HS-27A (cell line): ENCODE results near the gene SMKR1.
"Not testable (repeated sequence)": the region's sequence is repeated elsewhere in the genome, so short reads cannot be mapped to it uniquely, and the experiment has no call there.

Experiments
- DNase-seq: peaks from one replicate; pipeline ENCODE4 v3.0.0-alpha.2; 2012; ENCODE audit warnings: low read depth, missing footprints

Gene SMKR1

DNA sequence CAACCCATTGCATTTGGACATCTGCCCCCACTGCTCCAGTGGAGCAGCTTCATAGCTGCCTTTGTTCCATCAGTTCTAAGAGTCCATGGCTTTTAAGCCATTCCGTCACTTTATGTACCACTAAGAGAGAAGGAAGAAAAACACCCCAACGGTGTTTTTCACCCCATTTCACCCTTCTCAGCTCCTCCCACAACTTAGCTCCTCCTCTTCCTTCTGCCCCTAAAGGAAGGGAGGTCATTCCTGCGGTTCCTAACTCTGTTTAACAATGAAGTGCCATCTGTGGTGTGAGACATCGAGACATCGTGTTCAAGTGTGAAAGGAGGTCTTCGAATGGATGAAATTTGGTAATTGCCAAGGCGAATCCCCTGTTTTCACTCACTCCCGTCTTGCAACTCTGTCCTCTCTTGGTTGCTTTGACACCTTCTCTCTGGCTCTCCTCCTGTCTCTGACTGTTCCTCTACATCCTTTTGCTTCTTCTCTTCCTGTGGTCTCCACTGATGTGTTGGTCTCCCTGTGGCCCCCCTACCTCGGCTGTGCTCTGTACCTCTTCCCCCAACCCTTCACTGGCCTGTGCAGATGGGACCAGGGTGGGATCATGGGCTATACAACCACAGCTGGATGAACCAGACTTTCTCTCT, 23.0 kb downstream of the SMKR1 start:
- no peak for DNase-seq

DNA sequence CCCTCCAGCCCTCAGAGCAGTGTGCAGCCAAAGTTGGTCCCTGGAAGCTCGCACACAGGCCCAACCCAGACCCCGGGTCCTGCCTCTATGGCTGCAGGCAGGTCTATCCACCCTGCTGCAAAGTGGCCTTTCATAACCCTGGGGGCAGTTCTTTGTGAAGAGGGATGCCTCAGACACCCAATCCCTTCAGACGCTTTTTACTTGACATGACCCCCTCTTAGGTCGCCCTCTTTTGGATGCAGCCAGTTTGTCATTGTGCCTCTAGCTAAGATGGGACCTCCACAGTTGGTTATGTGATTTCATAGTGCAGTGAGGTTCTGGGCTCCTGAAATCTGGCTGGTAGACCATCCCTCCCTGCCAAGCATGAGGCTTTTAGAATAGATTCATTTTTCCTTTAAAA, 27.3 kb downstream of the SMKR1 start:
- no peak for DNase-seq

DNA sequence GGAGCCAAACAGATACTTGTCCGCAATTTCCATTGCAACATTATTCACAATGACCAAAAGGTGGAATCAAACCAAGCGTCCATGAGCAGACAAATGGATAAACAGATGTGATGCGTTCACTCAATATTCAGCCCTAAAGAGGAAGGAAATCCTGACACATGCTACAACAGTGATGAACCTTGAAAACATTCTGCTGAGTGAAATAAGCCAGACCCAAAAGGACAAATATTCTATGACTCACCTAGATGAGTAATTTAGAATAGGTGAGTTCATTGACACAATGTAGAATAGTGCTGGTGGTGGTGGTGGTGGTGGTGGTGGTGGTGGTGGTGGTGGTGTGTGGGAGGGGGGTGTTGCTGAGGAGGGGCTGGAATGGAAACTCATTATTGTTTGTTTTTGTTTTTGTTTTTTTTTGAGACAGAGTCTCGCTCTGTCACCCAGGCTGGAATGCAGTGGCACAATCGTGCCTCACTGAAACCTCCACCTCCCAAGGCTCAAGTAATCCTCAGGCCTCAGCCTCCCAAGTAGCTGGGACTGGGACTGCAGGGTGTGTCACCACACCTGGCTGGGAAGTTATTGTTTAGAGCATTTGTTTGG, 28.6 kb downstream of the SMKR1 start:
- DNase-seq, result peak; percentile 12

DNA sequence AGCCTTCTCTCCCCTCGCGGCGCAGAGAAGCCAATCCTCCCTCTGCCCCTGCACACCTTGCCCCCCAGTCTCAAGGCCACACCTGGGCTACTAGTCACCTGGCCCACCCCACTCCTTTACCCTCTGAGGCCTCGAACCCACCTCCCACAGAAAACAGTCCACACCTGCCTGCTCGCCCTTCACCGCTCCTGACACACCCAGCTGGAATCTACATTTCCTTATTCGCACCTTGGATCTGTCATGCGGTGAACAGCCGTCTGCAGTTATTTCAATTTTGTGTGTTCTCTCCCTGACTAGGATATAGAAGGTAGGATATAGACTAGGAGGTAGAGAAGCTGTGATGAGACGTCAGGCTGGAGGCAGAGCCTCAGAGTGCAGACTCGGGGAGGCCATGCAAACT, 29.4 kb downstream of the SMKR1 start:
- DNase-seq, result no peak

DNA sequence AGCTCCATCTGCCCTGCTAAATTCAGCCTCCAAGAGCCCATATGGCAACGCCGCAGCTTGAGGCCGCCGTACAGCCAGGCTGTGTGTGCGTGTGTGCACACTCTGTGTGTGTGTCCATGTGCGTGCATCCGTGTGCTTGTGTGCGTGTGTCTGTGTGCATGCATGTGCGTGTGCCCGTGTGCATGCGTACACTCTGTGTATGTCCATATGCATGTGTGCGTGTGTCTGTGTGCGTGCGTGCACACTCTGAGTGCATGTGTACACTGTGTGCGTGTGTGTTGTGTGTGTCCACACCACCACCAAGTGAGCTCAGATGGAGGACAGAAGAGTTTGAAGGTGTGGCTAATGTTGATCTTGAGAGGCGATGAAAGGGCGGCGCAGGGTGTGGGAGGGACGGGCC, 30.0 kb downstream of the SMKR1 start:
- DNase-seq, result no peak

DNA sequence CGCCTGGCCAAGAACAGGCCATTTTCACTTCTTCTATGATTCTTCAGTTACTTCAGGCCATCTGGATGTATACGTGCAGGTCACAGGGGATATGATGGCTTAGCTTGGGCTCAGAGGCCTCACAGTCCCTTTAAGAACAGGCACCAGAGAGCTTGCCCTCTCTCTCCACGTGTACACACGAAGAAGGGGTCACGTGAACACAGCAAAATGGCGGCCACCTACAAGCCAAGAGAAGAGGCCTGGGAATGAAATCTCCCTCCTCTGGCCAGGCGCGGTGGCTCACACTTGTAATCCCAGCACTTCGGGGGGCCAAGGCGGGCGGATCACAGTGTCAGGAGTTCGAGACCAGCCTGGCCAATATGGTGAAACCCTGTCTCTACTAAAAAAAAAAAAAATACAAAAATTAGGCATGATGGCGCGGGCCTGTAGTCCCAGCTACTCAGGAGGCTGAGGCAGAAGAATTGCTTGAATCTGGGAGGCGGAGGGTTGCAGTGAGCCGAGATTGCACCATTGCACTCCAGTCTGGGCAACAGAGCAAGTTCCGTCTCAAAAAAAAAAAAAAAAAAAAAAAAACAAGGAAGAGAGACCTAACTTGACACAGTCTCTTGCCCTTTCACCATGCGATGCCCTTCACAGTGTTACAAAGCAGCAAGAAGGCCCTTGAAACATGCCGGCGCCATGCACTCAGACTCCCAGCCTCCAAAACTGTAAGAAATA, 32.4 kb downstream of the SMKR1 start:
- not testable (repeated sequence) for DNase-seq

DNA sequence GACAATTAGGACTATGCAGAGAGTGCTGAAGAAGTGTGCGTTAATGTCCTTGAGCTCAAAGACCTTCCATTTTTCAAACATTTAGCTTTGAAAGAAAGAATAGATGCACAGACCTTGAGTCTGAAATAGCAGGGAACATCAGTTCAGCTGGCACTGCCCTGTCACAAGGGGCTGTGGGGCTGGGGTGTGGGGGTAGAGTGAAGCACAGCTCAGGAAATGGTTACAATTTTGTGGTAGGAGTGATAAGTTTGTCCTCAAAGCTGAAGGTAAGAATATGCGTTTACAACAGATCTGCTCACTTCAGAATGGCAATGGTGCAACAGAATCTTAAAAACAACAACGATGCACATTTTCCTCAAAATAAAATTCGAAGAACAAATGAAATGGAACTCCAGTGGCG, 33.6 kb downstream of the SMKR1 start:
- DNase-seq, result no peak

DNA sequence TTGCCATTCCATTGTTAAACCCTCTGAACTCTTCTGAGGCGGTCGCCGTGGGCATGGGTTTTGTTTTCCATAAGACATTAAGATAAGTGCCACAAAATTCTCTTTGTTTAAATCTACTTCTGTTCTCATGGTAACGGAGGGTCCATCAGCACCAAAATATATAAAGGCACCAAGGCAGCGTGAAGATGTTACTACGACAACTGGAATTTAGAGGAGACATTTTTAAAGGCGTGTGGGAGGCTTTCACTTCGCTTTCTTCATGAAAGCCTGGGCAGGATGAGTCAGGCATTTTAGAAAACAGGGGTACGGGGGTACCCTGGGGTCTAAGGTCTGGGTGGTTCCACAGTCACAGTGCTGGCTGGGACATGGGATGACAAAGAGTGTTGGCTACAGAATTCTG, 34.0 kb downstream of the SMKR1 start:
- DNase-seq, result no peak

DNA sequence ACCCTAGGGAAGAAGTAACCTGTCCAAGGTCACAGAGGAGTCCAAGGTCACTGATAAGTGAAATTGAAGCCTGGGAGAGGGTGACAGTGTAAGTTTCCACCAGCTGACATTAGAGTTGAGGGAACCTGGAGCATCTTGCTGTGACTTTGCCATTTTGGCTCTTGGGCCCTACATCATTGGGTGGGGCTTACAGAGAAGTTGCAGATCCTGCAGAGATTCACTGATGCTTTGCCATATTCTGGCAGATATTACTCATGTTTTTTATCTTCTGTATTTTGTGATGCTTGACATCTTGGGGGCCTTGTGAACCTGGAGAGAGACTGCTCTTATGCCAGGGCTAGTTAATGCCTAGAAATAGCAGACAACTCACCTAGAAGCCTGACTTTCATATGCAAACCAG, 36.5 kb downstream of the SMKR1 start:
- DNase-seq, result no peak

DNA sequence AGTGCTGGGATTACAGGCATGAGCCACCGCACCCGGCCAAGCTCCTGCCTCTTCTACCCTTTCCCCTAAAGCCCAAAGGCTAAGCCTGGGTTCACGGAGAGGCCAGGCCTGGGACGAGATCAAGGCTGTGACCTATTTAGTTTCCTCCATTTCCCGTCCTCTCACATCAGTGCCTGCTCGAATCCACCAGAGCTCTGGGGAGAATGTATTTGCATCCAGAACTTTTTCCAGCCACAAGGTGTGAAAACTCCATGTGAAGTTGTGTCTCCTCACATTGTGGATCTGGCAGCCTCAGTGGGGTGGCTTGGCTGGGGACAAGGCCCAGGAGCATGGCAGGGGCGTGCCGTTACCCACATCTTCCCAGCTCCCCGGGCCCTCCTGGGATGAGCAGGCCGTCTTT, 38.0 kb downstream of the SMKR1 start:
- no peak for DNase-seq

DNA sequence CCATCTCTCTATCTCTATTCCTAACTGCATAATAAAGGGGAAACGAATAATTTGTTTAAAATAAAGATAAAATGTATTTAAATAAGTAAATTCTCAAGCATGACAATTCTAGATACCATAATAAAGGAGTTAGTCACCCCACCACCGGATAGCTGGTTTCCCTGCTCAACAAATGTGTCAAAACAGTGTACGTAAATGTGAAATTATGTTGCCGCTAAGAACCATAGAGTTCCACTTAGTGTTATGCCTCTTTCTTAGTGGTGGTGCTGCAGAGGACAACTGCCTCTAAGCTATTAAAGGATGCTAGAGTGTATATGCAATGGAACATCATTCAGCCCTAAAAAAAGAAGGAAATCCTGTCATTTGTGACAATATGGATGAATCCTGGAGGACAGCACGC, 42.4 kb downstream of the SMKR1 start:
- DNase-seq, result no peak

DNA sequence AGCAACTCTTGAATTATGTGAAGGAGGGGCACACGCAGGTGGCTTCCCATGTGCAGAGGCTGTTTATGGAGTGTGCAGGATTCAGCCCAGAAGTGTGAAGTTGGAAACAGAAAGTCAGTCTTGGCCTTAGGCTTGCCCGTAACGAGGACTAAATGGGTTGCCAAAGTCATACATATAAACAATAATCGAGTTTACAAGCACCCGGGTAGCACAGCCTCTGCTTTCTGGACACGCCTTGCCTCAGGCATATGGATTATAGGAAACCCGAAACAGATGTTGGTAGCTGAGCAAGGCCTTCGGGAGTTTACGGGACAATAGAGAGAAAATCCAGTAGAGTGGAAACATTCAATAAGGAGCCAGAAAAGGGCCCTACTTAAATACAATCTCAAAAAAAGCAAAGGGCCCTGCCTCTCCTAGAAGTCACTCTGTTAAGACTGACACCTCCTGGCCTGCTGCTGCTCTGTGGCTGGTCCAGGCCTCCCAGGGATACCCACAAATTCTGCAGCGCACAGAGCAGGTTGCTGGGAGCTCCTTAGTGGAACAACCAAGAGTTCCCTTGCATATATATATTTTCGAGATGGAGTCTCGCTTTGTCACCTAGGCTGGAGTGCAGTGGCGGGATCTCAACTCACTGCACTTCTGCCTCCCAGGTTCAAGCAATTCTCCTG, 48.5 kb downstream of the SMKR1 start:
- DNase-seq, result no peak

DNA sequence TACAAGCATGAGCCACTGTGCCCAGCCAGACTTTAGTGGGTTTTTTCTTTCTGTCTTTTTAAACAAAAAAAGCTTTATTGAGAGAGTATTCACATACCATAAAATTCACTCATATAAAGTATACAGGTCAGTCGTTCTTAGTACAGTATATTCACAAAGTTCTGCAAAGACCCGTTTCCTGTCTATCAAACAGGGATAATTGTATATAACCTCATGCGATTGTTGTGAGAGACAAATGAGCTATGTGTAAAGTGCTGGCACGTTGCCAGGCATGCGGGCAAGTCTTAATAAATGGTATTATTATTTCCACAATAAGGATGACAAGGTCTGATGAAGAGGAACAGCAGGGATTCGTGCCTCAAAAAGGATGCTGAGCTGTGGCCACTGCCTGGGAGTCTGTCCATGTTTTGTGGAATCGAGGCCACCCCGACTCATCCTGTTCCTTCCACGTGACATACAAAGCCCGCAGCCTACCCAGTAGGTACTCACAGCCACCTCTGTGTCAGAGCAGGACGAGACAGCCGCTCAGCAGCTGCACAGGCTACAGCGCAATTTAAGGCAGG, 51.6 kb downstream of the SMKR1 start:
- DNase-seq, result no peak

DNA sequence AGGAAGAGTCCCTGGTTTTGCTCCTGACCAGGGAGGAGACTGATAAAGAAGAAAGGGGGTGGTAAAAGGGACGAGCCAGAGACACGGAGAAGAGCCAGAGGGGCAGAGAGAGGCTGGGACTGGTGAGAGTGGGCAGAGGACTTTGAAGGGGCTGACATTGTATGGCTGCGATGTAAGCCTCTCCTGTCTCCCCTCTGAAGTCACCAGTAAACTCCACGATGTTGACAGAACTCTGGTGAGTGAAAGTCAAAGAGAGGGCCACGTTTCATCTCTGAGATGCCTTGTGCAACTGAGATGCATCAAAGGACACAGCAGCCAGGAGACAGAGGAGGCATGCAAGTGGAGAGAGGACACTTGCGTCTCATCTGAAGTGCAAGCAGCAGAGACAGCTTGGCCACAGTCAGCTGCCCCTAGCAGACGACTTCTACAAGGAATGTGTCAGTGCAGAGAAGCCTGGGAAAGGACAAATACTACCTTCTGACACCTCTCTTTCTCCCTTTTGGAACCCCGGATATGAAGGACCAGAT, 54.3 kb downstream of the SMKR1 start:
- DNase-seq, result no peak

DNA sequence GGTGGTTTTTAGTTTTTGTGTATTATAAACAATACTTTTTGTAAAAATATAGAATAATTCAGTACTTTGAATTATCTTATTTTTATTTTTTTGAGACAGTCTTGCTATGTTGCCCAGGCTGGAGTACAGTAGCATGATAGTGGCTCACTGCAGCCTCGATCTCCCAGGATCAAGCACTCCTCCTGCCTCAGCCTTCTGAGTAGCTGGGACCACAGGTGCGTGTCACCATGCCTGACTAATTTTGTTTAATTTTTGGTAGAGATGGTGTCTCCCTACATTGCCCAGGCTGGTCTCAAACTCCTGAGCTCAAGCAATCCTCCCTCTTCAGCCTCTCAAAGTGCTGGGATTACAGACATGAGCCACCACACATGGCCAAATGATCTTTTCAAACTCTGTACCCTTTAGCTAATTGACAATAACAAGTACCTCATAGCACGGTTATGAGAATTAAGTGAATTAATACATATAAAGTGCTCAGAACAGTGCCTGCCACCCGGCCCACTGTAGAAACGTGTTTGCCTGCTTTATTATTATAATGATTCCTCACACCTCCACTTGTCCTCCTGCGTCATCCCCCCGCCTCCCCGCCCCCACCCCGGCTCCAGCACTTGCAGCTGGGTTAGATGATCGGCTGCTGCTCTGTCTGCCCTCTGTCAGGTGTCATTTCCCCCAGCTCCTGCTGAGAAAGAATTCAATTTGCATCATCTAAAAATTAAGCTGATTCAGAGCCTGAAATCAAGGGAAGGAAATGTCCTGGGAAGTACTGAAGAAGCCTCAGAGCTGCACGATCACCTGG, 55.6 kb downstream of the SMKR1 start:
- DNase-seq, result no peak

DNA sequence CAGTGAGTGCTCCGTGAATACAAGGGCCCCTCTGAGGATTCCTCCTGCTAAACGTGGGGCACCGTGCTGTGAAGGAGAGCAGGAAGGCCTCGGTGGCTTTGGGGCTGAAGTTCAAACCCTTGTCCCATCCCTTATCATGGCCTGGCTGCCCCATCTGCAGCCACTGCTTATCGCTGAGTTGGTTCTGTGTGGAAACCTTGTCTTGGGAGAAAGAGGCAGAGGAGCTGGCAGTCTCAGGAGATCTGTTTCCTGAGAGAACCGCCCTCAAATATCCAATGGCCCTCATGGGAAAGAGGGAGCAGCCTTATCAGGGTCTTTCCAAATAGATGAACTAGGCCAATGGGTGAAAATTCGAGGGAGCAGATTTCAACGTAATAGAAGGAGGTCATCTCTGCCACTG, 57.2 kb downstream of the SMKR1 start:
- DNase-seq, result no peak

DNA sequence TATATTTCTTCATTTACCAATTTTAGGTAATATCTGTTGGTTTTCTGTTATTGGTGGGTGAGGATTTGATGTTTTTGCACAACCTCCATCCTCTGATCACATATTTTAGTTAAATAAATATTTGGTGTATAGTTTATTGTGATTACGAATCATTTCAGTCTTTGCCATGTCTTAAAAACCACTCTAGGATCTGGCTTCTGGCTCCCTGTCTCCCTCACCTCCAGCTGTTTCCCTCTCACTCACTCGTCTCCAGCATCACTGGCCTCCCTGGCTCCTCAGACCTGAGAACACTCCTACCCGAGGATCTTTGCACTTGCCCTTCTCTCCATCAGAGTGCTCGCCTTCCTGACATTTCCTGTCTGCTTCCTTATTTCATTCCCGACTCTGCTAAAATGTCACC, 58.5 kb downstream of the SMKR1 start:
- DNase-seq, result no peak

DNA sequence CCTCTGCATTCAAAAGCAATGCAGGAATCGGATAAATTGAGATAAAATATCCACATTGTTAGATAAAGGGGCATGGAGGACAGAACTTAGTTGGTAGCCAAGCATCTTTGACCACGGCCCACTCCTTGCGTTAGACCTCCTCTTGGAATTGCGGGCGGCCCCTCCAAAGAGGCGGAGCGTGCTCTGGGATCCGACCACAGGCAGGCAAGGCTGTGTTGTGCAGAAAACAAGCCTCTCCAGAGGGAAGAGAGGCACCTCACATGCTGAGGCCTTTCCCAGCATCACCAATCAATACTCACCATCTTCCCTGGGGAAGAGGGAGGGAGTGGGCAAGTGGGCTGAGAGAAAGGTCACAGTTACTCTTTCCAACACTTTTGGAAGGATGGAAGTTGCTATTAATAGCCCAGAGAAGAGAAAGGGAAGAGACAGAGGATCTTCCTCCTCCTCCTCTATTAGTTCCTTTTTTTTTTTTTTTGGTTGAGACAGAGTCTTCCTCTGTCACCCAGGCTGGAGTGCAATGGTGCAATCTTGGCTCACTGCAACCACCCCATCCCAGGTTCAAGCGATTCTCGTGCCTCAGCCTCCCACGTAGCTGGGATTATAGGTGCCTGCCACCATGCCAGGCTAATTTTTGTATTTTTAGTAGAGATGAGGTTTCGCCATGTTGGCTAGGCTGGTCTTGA, 59.5 kb downstream of the SMKR1 start:
- no peak for DNase-seq
